B cell (primary cell): ENCODE measurements around the gene MAML3. TPM values are rescaled to one million over a fixed set of nuclear protein-coding genes. Genes with fewer than 3 reads are reported as not detected.

Source experiments
- ATAC-seq: fragments of 200-7000 bp; cut with Tn5 transposase; one replicate; pipeline ENCODE4 v1.10.0; 2021; ENCODE audit warnings: low read depth, mild to moderate bottlenecking, moderate number of reproducible peaks, moderate library complexity
- CTCF ChIA-PET: fragments of 350-600 bp; sonication (Branson Sonifier 250); formaldehyde crosslinking; loops from one replicate; lab custom pipeline; 2021; ENCODE audit warnings: antibody characterized with exemption, inconsistent platforms; lab: Charles Lee
- POLR2A ChIA-PET: fragments of 350-600 bp; sonication (Branson Sonifier 250); formaldehyde crosslinking; loops from one replicate; lab custom pipeline; 2021; ENCODE audit warnings: antibody characterized with exemption; lab: Charles Lee
- DNase-seq: peaks from one replicate; pipeline ENCODE4 v3.0.0; 2013
- H2AFZ ChIP-seq: 2 replicates; pipeline ENCODE4 v1.6.1; 2012; ENCODE audit warnings: mild to moderate bottlenecking, low read depth, low read length; ENCODE audit not compliant: insufficient read depth, poor library complexity, severe bottlenecking
- H3K27ac ChIP-seq, 2 donors: 1 replicate in 1 of 2; 2 replicates in 1 of 2; pipeline ENCODE4 v1.5.1; 2012 to 2013; ENCODE audit warnings: low read length in 2 of 2, mild to moderate bottlenecking in 2 of 2, moderate library complexity in 1 of 2
- H3K27me3 ChIP-seq, 4 experiments: fragments of 200-600 bp in 1 of 4; sonication (generic) in 1 of 4; replicated peaks in 1 of 4; 1 replicate in 2 of 4; 2 replicates in 2 of 4; pipeline versions ENCODE4 v1.6.1 to v1.7.0; 2013 to 2016; ENCODE audit warnings: low read length in 3 of 4, mild to moderate bottlenecking in 2 of 4, mixed read lengths in 1 of 4, moderate library complexity in 1 of 4; ENCODE audit not compliant: insufficient read depth in 4 of 4, control insufficient read depth in 3 of 4; ENCODE audit errors: control extremely low read depth in 1 of 4
- H3K36me3 ChIP-seq, 2 experiments: replicated peaks in 1 of 2; 1 replicate in 1 of 2; 2 replicates in 1 of 2; pipeline versions ENCODE4 v1.6.1 to v1.7.1; 2013; ENCODE audit warnings: low read length in 1 of 2; ENCODE audit not compliant: insufficient read depth in 2 of 2, control insufficient read depth in 1 of 2; ENCODE audit errors: control extremely low read depth in 1 of 2, extremely low read depth in 1 of 2
- H3K4me1 ChIP-seq, 2 donors: fragments of 200-600 bp in 1 of 2; sonication (generic) in 1 of 2; 1 replicate in 1 of 2; 2 replicates in 1 of 2; pipeline versions ENCODE4 v1.5.1 to v1.6.1; 2013 to 2017; ENCODE audit warnings: low read length in 2 of 2; ENCODE audit not compliant: control insufficient read depth in 2 of 2, insufficient read depth in 2 of 2
- H3K4me2 ChIP-seq: replicated peaks from 2 replicates; pipeline ENCODE3; 2012; ENCODE audit warnings: mild to moderate bottlenecking, low read depth, low read length; ENCODE audit not compliant: poor library complexity, severe bottlenecking
- H3K4me3 ChIP-seq, 5 experiments: fragments of 200-600 bp in 1 of 5; sonication (generic) in 1 of 5; 1 replicate in 3 of 5; 2 replicates in 2 of 5; pipeline versions ENCODE4 v1.5.1 to v1.7.0; 2011 to 2016; ENCODE audit warnings: low read length in 4 of 5, mild to moderate bottlenecking in 4 of 5, low read depth in 2 of 5, control low read depth in 1 of 5, moderate library complexity in 1 of 5; ENCODE audit not compliant: insufficient read depth in 1 of 5; ENCODE audit errors: control extremely low read depth in 1 of 5, extremely low read depth in 1 of 5
- H3K79me2 ChIP-seq: fragments of 200-600 bp; sonication (generic); one replicate; pipeline ENCODE4 v1.6.0; 2016; ENCODE audit warnings: low read length; ENCODE audit not compliant: control insufficient read depth, insufficient read depth
- H3K9ac ChIP-seq: fragments of 200-600 bp; sonication (generic); 2 replicates; pipeline ENCODE4 v1.6.1; 2017; ENCODE audit warnings: mild to moderate bottlenecking, low read length, moderate library complexity
- H3K9me3 ChIP-seq, 3 donors: one replicate each; pipeline versions ENCODE4 v1.6.1 to v1.7.1; 2013; ENCODE audit warnings: low read length in 2 of 3; ENCODE audit not compliant: control insufficient read depth in 2 of 3, insufficient read depth in 1 of 3; ENCODE audit errors: control extremely low read depth in 1 of 3
- H4K20me1 ChIP-seq: 2 replicates; pipeline ENCODE4 v1.6.0; 2012; ENCODE audit warnings: mild to moderate bottlenecking, low read length; ENCODE audit not compliant: insufficient read depth, control insufficient read depth, poor library complexity, severe bottlenecking
- H3K27ac Mint-ChIP-seq: one replicate; pipeline ENCODE4 v1.8.0; 2021; ENCODE audit warnings: mixed read lengths
- H3K27me3 Mint-ChIP-seq: one replicate; pipeline ENCODE4 v1.8.0; 2021; ENCODE audit warnings: mixed read lengths
- H3K4me1 Mint-ChIP-seq: one replicate; pipeline ENCODE4 v1.8.0; 2021; ENCODE audit warnings: mixed read lengths
- H3K4me3 Mint-ChIP-seq: one replicate; pipeline ENCODE4 v1.8.0; 2021; ENCODE audit warnings: mixed read lengths
- H3K9me3 Mint-ChIP-seq: one replicate; pipeline ENCODE4 v1.8.0; 2022; ENCODE audit warnings: mixed read lengths; ENCODE audit not compliant: insufficient read depth
- CTCF ChIP-seq: fragments of 200-600 bp; IDR thresholded peaks from one replicate; pipeline ENCODE4 v1.8.0; 2022; ENCODE audit warnings: antibody characterized with exemption, mild to moderate bottlenecking
- EZH2 ChIP-seq: IDR thresholded peaks from 2 replicates; pipeline ENCODE4 v1.6.1; 2012; ENCODE audit warnings: borderline replicate concordance, low read depth, mild to moderate bottlenecking, moderate library complexity, low read length; ENCODE audit not compliant: insufficient read depth, poor library complexity, severe bottlenecking
- WGBS: methylation state at CpG from one replicate; pipeline ENCODE4 v1.1.5; 2013; ENCODE audit warnings: missing lambda C conversion rate; ENCODE audit not compliant: insufficient coverage; 5-methylcytosine and 5-hydroxymethylcytosine counted together
- intact Hi-C: fragments of 100-400 bp; cut with micrococcal nuclease; formaldehyde crosslinking; loops from one replicate; pipeline ENCODE4 v1.10.0; 2022
- polyA plus RNA-seq: library from polyadenylated mRNA; depleted of rRNA; stranded (reverse); fragments of >200 nt; gene quantifications from 2 replicates; pipeline ENCODE4 v1.2.3, GENCODE V29; 2012
- total RNA-seq, 2 donors: library from RNA; stranded (reverse); fragments of 120-200 nt in 1 of 2; gene quantifications; 1 replicate in 1 of 2; 2 replicates in 1 of 2; pipeline versions ENCODE4 v1.2.3 to v1.2.4, GENCODE V29; 2013 to 2022

The MAML3 gene
- total and polyA plus RNA-seq, 2 donors (not counting 1 experiment from before 2014, with no cell fraction given) = 0.94 to 5.3 TPM

GRCh38 chr4:139886798-139887197 is 267.2 kb downstream of the MAML3 start:
- Histone ChIP-seq H3K27me3 (no peaks in the 10 kb centered on the region), H3K4me3 (no peak overlapping the region), H3K9ac (no peak overlapping the region), H3K4me2 (no peak overlapping the region), H4K20me1 (no peaks in the 10 kb centered on the region), H3K9me3 (no peaks in the 10 kb centered on the region), H3K79me2 (no peaks in the 10 kb centered on the region), H3K36me3 (no peaks in the 10 kb centered on the region), H3K27ac (no peak overlapping the region), H2AFZ (no peak overlapping the region), H3K4me1 (no peaks in the 10 kb centered on the region)
- intact Hi-C loops = no loop called here
- Mint-ChIP-seq H3K27ac (no peak overlapping the region), H3K4me1 (peaks cover 18% of the 10 kb centered on the region), H3K4me3 (peak overlapping the region; percentile 37), H3K27me3 (no peaks in the 10 kb centered on the region), H3K9me3 (peaks cover 2% of the 10 kb centered on the region)
- ChIA-PET CTCF (interaction anchor here (0.5 kb wide), 1 partner anchor 239 kb away, joined by 4 read pairs; no protein-coding TSS in a partner anchor), POLR2A (no interaction called here)
- no peak for TF ChIP-seq CTCF
- TF ChIP-seq EZH2 = no peak
- no peak for DNase-seq
- no CpG with 5 or more reads among the region's 8 CpGs for WGBS
- no peak for ATAC-seq

GRCh38 chr4:139884438-139884837 is 269.5 kb downstream of the MAML3 start:
- H3K27ac Mint-ChIP-seq = no peak overlapping the region
- TF ChIP-seq EZH2 = no peak
- no peak for TF ChIP-seq CTCF
- H3K4me3 Mint-ChIP-seq = no peak overlapping the region
- no peaks in the 10 kb centered on the region for H3K79me2 ChIP-seq
- DNase-seq (no peak), ATAC-seq (no peak)
- 100% methylated on average over 1 of the region's 3 CpGs for WGBS
- no peaks in the 10 kb centered on the region for H3K4me1 ChIP-seq
- H2AFZ ChIP-seq = no peak overlapping the region
- no peak overlapping the region for H3K4me3 ChIP-seq
- H3K4me2 ChIP-seq = no peak overlapping the region
- H4K20me1 ChIP-seq = no peaks in the 10 kb centered on the region
- H3K9me3 ChIP-seq = no peaks in the 10 kb centered on the region
- H3K27me3 ChIP-seq = no peaks in the 10 kb centered on the region
- peaks cover 2% of the 10 kb centered on the region for H3K9me3 Mint-ChIP-seq
- H3K27ac ChIP-seq = no peak overlapping the region
- CTCF ChIA-PET = interaction anchor here (1.5 kb wide), 1 partner anchor 10 kb away, joined by 3 read pairs; no protein-coding TSS in a partner anchor
- POLR2A ChIA-PET = no interaction called here
- peaks cover 16% of the 10 kb centered on the region for H3K4me1 Mint-ChIP-seq
- no peak overlapping the region for H3K9ac ChIP-seq
- intact Hi-C loops = no loop called here
- no peaks in the 10 kb centered on the region for H3K36me3 ChIP-seq
- no peaks in the 10 kb centered on the region for H3K27me3 Mint-ChIP-seq
